ENCODE results near the gene SDF2L1. TPM values are rescaled to one million over a fixed set of nuclear protein-coding genes. Genes with fewer than 3 reads are reported as not detected.

Gene SDF2L1
- total and polyA plus RNA-seq, 8 donors = 24.0 to 49.2 (median 34.0) TPM

DNA sequence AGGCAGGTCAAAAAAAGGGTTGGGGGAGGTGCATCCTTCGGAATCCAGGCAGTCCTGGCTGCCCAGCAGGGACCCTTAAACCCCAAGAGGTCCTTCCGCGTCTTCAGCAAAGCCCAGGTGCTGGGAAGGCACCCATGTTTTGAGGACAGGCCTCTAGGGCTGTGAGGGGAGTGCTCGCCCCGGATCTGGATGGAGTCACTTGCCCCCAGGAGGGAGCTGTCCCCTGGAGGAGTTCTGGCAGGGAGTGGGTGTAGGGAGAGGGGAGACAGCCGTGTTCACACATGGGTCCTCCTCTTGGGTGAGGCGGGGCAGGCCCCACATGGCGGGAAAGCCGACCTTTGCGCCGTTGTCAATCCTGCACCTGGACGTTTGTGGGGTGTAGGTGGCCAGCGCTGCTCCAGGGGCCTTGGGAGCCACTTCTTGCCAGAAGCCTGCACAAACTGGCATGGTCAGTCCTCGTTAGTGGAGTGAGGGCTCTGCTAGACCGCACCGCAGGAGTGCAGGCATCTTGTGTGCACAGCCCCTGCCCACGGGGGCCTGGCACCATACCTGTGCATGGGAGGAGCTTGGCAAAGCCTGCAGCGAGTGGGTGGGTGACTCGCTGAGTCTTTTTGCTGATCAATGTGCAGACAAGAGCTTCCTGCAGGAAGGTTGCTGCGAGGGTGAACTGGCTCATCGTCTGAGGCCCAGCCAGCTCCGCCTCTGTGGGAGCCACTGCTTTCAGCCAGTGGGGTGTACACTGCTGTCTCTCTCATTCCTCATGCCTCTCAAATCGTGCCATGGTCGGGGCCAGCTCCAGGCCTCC lies 39.7 kb downstream of the SDF2L1 start:
- Histone ChIP-seq H3K36me3 (peaks cover 0 to 6% (median 0%) of the 10 kb centered on the region in 3 donors), H3K9me3 (no peaks in the 10 kb centered on the region), H3K27me3 (no peaks in the 10 kb centered on the region), H3K4me3 (no peak overlapping the region), H3K27ac (peak overlapping the region; percentile 20 to 70 (median 57)), H3K4me1 (peaks cover 20 to 32% (median 24%) of the 10 kb centered on the region in 3 donors)
- DNase-seq = peak in 1 of 6 donors; percentile 59
- TF ChIP-seq, protein P1, sequence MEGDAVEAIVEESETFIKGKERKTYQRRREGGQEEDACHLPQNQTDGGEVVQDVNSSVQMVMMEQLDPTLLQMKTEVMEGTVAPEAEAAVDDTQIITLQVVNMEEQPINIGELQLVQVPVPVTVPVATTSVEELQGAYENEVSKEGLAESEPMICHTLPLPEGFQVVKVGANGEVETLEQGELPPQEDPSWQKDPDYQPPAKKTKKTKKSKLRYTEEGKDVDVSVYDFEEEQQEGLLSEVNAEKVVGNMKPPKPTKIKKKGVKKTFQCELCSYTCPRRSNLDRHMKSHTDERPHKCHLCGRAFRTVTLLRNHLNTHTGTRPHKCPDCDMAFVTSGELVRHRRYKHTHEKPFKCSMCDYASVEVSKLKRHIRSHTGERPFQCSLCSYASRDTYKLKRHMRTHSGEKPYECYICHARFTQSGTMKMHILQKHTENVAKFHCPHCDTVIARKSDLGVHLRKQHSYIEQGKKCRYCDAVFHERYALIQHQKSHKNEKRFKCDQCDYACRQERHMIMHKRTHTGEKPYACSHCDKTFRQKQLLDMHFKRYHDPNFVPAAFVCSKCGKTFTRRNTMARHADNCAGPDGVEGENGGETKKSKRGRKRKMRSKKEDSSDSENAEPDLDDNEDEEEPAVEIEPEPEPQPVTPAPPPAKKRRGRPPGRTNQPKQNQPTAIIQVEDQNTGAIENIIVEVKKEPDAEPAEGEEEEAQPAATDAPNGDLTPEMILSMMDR (IDR thresholded peaks at IDR 0.05) = no peak
- intact Hi-C loops (cut with DNase I) = no loop called here
- 51 to 63% methylated on average over 24 of the region's 24 CpGs for WGBS, 2 donors
- peak in 1 of 4 donors; percentile 14 for ATAC-seq
- no peak for FAIRE-seq

DNA sequence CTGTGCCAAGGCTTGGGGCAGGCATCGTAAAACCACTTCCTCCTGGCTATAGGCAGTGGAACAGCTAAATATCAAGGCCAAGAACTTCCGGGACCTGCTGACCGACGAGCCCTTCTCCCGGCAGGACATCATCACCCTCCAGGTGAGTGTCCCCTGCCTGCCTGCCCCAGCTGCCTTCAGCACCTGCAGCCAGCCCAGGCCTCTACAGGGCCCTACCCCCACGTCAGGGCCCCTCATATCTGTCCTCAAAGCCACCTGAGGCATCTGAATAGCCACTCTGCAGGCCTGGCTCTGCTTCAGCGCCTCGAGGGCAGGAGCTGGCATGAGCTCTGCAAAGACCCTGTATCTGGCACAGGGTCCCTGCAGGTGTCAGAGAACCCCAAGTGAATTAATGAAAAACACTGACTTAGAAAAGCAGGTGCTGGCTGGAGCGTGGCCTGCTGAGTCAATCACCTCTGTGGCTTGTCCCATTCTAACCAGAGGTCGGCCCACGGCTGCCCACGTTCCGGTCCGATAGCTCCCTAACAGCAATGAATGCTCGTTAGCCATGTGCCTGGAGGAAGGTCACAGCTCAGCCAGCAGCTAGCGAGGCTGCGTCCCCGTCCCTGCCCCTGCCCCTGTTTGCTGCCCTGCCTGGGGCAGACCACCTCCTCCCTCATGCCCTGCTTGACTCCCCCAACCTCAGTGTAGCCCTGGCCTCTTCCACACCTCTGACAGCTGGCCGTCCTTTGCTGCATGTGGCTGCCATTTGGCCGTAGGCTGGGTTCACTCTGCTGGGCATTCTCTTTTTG lies 40.5 kb downstream of the SDF2L1 start:
- peaks cover 25 to 33% (median 27%) of the 10 kb centered on the region in 3 donors for H3K4me1 ChIP-seq
- peak in 3 of 4 donors; percentile 4 to 11 (median 11) for ATAC-seq

DNA sequence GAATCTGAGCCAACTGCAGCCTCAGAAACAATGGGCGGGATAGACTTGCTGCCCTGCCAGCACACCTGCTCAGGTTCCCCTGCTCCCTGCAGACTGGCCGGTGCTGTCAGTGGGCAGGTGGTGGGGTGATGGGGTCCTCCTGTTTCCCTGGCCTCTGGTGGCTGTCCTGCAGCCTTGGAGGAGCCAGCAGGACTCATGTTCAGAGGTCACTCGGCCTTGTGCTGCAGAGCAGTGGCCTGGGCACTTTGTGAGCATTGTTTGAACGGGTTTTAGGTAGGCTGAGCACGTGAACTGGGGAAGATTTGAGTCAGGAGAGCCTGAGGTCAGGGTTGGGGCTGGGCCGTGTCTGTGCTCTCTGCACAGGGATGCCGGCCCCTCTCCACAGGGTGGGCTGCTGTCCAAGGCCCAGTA lies 41.3 kb downstream of the SDF2L1 start:
- FAIRE-seq (no peak), DNase-seq (peak in 5 of 6 donors; percentile 63 to 85 (median 79)), ATAC-seq (peak; percentile 60 to 76 (median 74))
- H3K4me1 ChIP-seq = peaks cover 29 to 33% (median 31%) of the 10 kb centered on the region in 3 donors
- H3K27ac ChIP-seq = peak overlapping the region; percentile 20 to 70 (median 57)
- H3K36me3 ChIP-seq = peaks cover 0 to 13% (median 0%) of the 10 kb centered on the region in 3 donors
- H3K4me3 ChIP-seq = no peak overlapping the region
- TF ChIP-seq, protein P1 (IDR thresholded peaks at IDR 0.05) = no peak
- H3K9me3 ChIP-seq = no peaks in the 10 kb centered on the region
- no peaks in the 10 kb centered on the region for H3K27me3 ChIP-seq
- WGBS, 2 donors = 38 to 43% methylated on average over 7 of the region's 7 CpGs
- intact Hi-C loops (cut with DNase I) = no loop called here

More for the DNA sequence above, 40.5 kb downstream of the SDF2L1 start:
- Histone ChIP-seq H3K27me3 (no peaks in the 10 kb centered on the region), H3K4me3 (no peak overlapping the region), H3K27ac (peak overlapping the region; percentile 20 to 70 (median 57)), H3K9me3 (no peaks in the 10 kb centered on the region), H3K36me3 (peaks cover 0 to 13% (median 0%) of the 10 kb centered on the region in 3 donors)
- intact Hi-C loops (cut with DNase I) = no loop called here
- TF ChIP-seq, protein P1 (IDR thresholded peaks at IDR 0.05) = no peak
- WGBS, 2 donors = 41 to 45% methylated on average over 18 to 20 of the region's 20 CpGs
- peak in 2 of 6 donors; percentile 42 to 61 for DNase-seq
- FAIRE-seq = no peak

DNA sequence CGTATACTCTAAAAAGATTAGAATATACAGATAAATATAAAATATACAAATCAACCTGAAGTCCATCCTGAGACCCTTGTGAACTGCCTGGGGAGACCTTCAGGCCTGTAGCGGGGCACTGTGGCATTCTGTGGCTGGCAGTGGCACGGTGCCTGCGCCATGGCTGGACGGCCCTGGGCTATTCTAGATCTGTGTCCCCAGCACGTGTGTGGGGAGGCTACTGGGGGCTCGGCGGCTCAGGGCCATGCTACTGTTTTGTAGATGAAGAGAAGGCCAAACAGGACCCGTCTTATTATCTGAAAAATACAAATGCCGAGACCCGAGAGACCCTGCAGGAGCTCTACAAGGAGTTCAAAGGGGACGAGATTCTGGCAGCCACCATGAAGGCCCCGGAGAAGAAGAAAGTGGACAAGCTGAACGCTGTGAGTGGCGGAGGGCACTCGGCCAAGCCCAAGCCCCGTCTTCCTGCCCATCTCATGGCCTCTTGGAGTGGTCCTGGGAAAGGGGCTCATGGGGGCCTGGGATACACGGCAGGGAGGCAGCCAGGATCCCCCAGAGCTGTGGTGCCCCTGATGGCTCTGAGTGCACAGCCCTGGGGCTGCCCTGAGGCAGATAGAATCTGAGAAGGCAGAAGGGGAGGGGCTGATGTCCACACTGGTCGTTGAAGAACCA lies 42.5 kb downstream of the SDF2L1 start:
- H3K4me1 ChIP-seq = peaks cover 29 to 33% (median 31%) of the 10 kb centered on the region in 3 donors
- intact Hi-C loops (cut with DNase I) = no loop called here
- peaks cover 0 to 13% (median 0%) of the 10 kb centered on the region in 3 donors for H3K36me3 ChIP-seq
- TF ChIP-seq, protein P1 (IDR thresholded peaks at IDR 0.05) = no peak
- FAIRE-seq (no peak), ATAC-seq (no peak), DNase-seq (no peak)
- no peak overlapping the region for H3K27ac ChIP-seq
- whole genome bisulfite sequencing, 2 donors = 85 to 92% methylated on average over 19 of the region's 19 CpGs
- H3K27me3 ChIP-seq = no peaks in the 10 kb centered on the region
- no peak overlapping the region for H3K4me3 ChIP-seq
- no peaks in the 10 kb centered on the region for H3K9me3 ChIP-seq

Measured in pancreas (tissue), 10 donors.